GM12878 (cell line): ENCODE data around the gene LCMT1. TPM values are rescaled to one million over a fixed set of nuclear protein-coding genes. Genes with fewer than 3 reads are reported as not detected.

Source experiments
- ATAC-seq: fragments of 200-7000 bp; cut with Tn5 transposase; 3 replicates; pipeline ENCODE4 v1.9.1; 2020; ENCODE audit warnings: mild to moderate bottlenecking, moderate library complexity
- BruUV-seq: library from RNA; stranded (reverse); fragments of 400-500 nt; replicated peaks from 2 replicates; lab custom pipeline; 2021; lab: Mats Ljungman, UMichigan
- CTCF ChIA-PET: fragments of 300-600 bp; sonication (Branson Sonifier 250); formaldehyde crosslinking; extraction: SDS; loops from one replicate; lab custom pipeline; 2021; ENCODE audit warnings: inconsistent platforms; lab: Yijun Ruan, JAX
- POLR2A ChIA-PET: fragments of 350-600 bp; formaldehyde crosslinking; extraction: SDS; loops from one replicate; lab custom pipeline; 2021; ENCODE audit warnings: inconsistent platforms; lab: Charles Lee
- RAD21 ChIA-PET: fragments of 300-600 bp; sonication (Branson Sonifier 250); formaldehyde crosslinking; loops from one replicate; lab custom pipeline; 2023; ENCODE audit warnings: antibody characterized with exemption; ENCODE audit not compliant: unreplicated experiment; lab: Charles Lee
- SMC1A ChIA-PET: fragments of 300-600 bp; sonication (Branson Sonifier 250); formaldehyde crosslinking; loops from one replicate; lab custom pipeline; 2023; ENCODE audit not compliant: unreplicated experiment, uncharacterized antibody; lab: Charles Lee
- DNase-seq: peaks from one replicate; pipeline ENCODE4 v3.0.0-alpha.2; 2011; ENCODE audit warnings: low read depth, low spot score
- FAIRE-seq: peaks from 3 replicates; lab custom pipeline; 2011; peaks lifted over from hg19 to GRCh38; lab: Jason Lieb, UNC
- H2AFZ ChIP-seq: 2 replicates; pipeline ENCODE4 v1.6.0; 2011; ENCODE audit warnings: low read depth, low read length, control low read depth; ENCODE audit not compliant: control insufficient read depth
- H3K27ac ChIP-seq: 2 replicates; pipeline ENCODE4 v1.5.1; 2011; ENCODE audit warnings: control low read depth; ENCODE audit not compliant: control insufficient read depth, insufficient read depth
- H3K27me3 ChIP-seq, 2 experiments: replicated peaks in 1 of 2; 2 replicates each; pipeline versions ENCODE4 v1.6.0 to v1.6.1; 2011; ENCODE audit warnings: low read length in 1 of 2; ENCODE audit not compliant: control insufficient read depth in 2 of 2, insufficient read depth in 2 of 2
- H3K36me3 ChIP-seq, 2 experiments: 2 replicates each; pipeline ENCODE4 v1.5.1; 2011; ENCODE audit warnings: low read length in 1 of 2; ENCODE audit not compliant: control insufficient read depth in 2 of 2, insufficient read depth in 2 of 2
- H3K4me1 ChIP-seq: 2 replicates; pipeline ENCODE4 v1.6.1; 2011; ENCODE audit warnings: mild to moderate bottlenecking, low read length, moderate library complexity, mixed read lengths; ENCODE audit not compliant: control insufficient read depth, insufficient read depth
- H3K4me2 ChIP-seq: 2 replicates; pipeline ENCODE4 v1.6.0; 2011; ENCODE audit warnings: control low read depth; ENCODE audit not compliant: control insufficient read depth, insufficient read depth
- H3K4me3 ChIP-seq: fragments of 200-600 bp; sonication (generic); 2 replicates; pipeline ENCODE4 v1.5.1; 2016
- H3K79me2 ChIP-seq: 2 replicates; pipeline ENCODE4 v1.6.0; 2011; ENCODE audit warnings: low read length; ENCODE audit not compliant: control insufficient read depth, insufficient read depth
- H3K9ac ChIP-seq: 2 replicates; pipeline ENCODE4 v1.8.0; 2011; ENCODE audit warnings: low read length, control low read depth, mixed read lengths; ENCODE audit not compliant: control insufficient read depth, insufficient read depth
- H3K9me3 ChIP-seq: replicated peaks from 3 replicates; pipeline ENCODE4 v1.5.1; 2011; ENCODE audit warnings: mild to moderate bottlenecking, low read length; ENCODE audit not compliant: control insufficient read depth, insufficient read depth
- H4K20me1 ChIP-seq: 2 replicates; pipeline ENCODE4 v1.6.0; 2011; ENCODE audit not compliant: control insufficient read depth, insufficient read depth
- ELK1 ChIP-seq: IDR thresholded peaks from 2 replicates; pipeline ENCODE4 v1.6.1; 2012; ENCODE audit warnings: low read depth, low read length, improper control_type of control experiment
- POLR2A ChIP-seq: IDR thresholded peaks from 2 replicates; pipeline ENCODE4 v1.6.1; 2011; ENCODE audit warnings: low read depth, mild to moderate bottlenecking, low read length
- SPI1 ChIP-seq: IDR thresholded peaks from 2 replicates; pipeline ENCODE4 v1.6.1; 2011; ENCODE audit warnings: low read depth, mild to moderate bottlenecking, low read length, moderate library complexity, borderline replicate concordance; ENCODE audit not compliant: insufficient read depth
- TCF3 ChIP-seq: IDR thresholded peaks from 2 replicates; pipeline ENCODE4 v1.6.1; 2012; ENCODE audit warnings: low read depth, mild to moderate bottlenecking, low read length, borderline replicate concordance; ENCODE audit not compliant: insufficient read depth
- TCF7 ChIP-seq: IDR thresholded peaks from 2 replicates; pipeline ENCODE4 v1.6.1; 2014; ENCODE audit warnings: antibody characterized with exemption, borderline replicate concordance
- USF1 ChIP-seq: IDR thresholded peaks from 2 replicates; pipeline ENCODE4 v1.6.1; 2011; ENCODE audit warnings: borderline replicate concordance, low read depth, mild to moderate bottlenecking, moderate library complexity, mixed read lengths, low read length; ENCODE audit not compliant: insufficient read depth; ENCODE audit errors: extremely low read length
- YBX1 ChIP-seq: fragments of 450-650 bp; IDR thresholded peaks from 2 replicates; pipeline ENCODE4 v1.6.1; 2016; ENCODE audit warnings: antibody characterized with exemption
- ZBED1 ChIP-seq: IDR thresholded peaks from 2 replicates; pipeline ENCODE4 v1.6.1; 2016; ENCODE audit warnings: borderline replicate concordance
- WGBS: methylation state at CpG from one replicate; pipeline ENCODE4 v1.1.6; 2016; ENCODE audit warnings: low lambda C conversion rate; ENCODE audit not compliant: insufficient replicate concordance, insufficient coverage; ENCODE audit errors: missing lambda C conversion rate; 5-methylcytosine and 5-hydroxymethylcytosine counted together
- in situ Hi-C: fragments of 300-500 bp; cut with MboI; formaldehyde crosslinking; loops from 9 replicates; pipeline ENCODE4 v1.14.3; 2018; ENCODE audit warnings: mixed read lengths
- intact Hi-C: fragments of 100-400 bp; cut with micrococcal nuclease; formaldehyde crosslinking; loops from one replicate; pipeline ENCODE4 v1.14.2; 2022; ENCODE audit not compliant: unreplicated experiment
- polyA plus RNA-seq, 11 experiments: library from polyadenylated mRNA; depleted of rRNA in 4 of 11; unstranded in 6 of 11; stranded (reverse) in 5 of 11; fragments of >200 nt; fragmentation: Nextera tagmentation in 4 of 11; fragmentation: Illumina TruSeq in 1 of 11; extraction: Ambion mirVana in 4 of 11; extraction: Trizol in 1 of 11; gene quantifications; 1 replicate in 1 of 11; 2 replicates in 10 of 11; pipeline versions ENCODE4 v1.2.1 to v1.2.3, GENCODE V29; 2011 to 2016; ENCODE audit warnings: inconsistent platforms in 2 of 11, missing spikeins in 2 of 11, low read depth in 1 of 11
- total RNA-seq, 4 experiments: library from RNA; depleted of rRNA in 3 of 4; stranded (reverse); fragments of >200 nt in 3 of 4; fragmentation: Illumina TruSeq in 1 of 4; extraction: Trizol in 1 of 4; gene quantifications; 2 replicates each; pipeline versions ENCODE4 v1.2.1 to v1.2.3, GENCODE V29; 2013 to 2021

The LCMT1 gene
- total and polyA plus RNA-seq, 10 of the 15 experiments (the other 5 are each of a cell fraction or from before 2014, with no cell fraction given): 19.7 to 51.2 (median 32.6) TPM

GRCh38 chr16:25223964-25224363, 112.4 kb downstream of the LCMT1 start:
- ChIA-PET POLR2A (no interaction called here), RAD21 (interaction anchor here (1.1 to 2.6 kb wide), 3 partner anchors 112 to 389 kb away, joined by 3 to 16 read pairs (median 4); partner anchors contain the start of gene LCMT1)
- no peak overlapping the region for H3K4me3 ChIP-seq
- 47% methylated on average over 6 of the region's 6 CpGs for WGBS
- no peak overlapping the region for H3K27ac ChIP-seq
- no peak for DNase-seq
- no peaks in the 10 kb centered on the region for H3K79me2 ChIP-seq
- no peak for FAIRE-seq
- no peaks in the 10 kb centered on the region for H3K9me3 ChIP-seq
- H2AFZ ChIP-seq: no peak overlapping the region
- TF ChIP-seq USF1 (no peak), ELK1 (no peak), TCF7 (no peak), POLR2A (no peak), ZBED1 (no peak), YBX1 (no peak), TCF3 (no peak), SPI1 (no peak)
- TF ChIP-seq, all 136 proteins: peak for 0
- Histone ChIP-seq H3K36me3 (no peaks in the 10 kb centered on the region), H3K27me3 (no peaks in the 10 kb centered on the region), H4K20me1 (no peaks in the 10 kb centered on the region), H3K4me1 (no peaks in the 10 kb centered on the region), H3K9ac (no peak overlapping the region), H3K4me2 (no peak overlapping the region)
- no TSS peak for BruUV-seq
- ChIA-PET SMC1A (interaction anchor here (0.6 to 3.3 kb wide), 5 partner anchors 9 to 167 kb away, joined by 3 to 20 read pairs (median 4); no protein-coding TSS in a partner anchor), CTCF (interaction anchor here (0.9 to 3.7 kb wide), 13 partner anchors 9 to 707 kb away, joined by 3 to 42 read pairs (median 5); no protein-coding TSS in a partner anchor)
- in situ Hi-C loops (loop anchor here (10.0 kb wide), 2 partner anchors 249 to 709 kb away; no protein-coding TSS in a partner anchor), intact Hi-C loops (loop anchor here (10.0 kb wide), 1 partner anchor 389 kb away; no protein-coding TSS in a partner anchor)
- no peak for ATAC-seq
